DOHH2 (cell line): Measurements from ENCODE around the gene TUBB4A.

Experiments
- CTCF ChIP-seq: fragments of 200-600 bp; sonication (generic); IDR thresholded peaks from one replicate; pipeline ENCODE4 v1.5.1; 2014; ENCODE audit warnings: antibody characterized with exemption, mild to moderate bottlenecking, low read depth, low read length; ENCODE audit not compliant: poor library complexity, severe bottlenecking
- EZH2phosphoT487 ChIP-seq: fragments of 200-600 bp; sonication (generic); IDR thresholded peaks from 2 replicates; pipeline ENCODE4 v1.6.1; 2017; ENCODE audit warnings: borderline replicate concordance, mild to moderate bottlenecking, antibody characterized with exemption, low read length, moderate library complexity, mixed read lengths

- TF ChIP-seq CTCF (no peak), EZH2phosphoT487 (no peak)
Measured at GRCh38 chr19:6455924-6456323, 46.2 kb downstream of the TUBB4A start.
